GM18861 (cell line): ENCODE measurements around the gene PANK3.
"Not testable (repeated sequence)": the region's sequence is repeated elsewhere in the genome, so short reads cannot be mapped to it uniquely, and the experiment has no call there.

ENCODE experiments used
- ATAC-seq: cut with Tn5 transposase; IDR thresholded peaks from one replicate; pipeline ENCODE4 v1.9.1; 2021; ENCODE audit not compliant: unreplicated experiment

Gene PANK3

DNA sequence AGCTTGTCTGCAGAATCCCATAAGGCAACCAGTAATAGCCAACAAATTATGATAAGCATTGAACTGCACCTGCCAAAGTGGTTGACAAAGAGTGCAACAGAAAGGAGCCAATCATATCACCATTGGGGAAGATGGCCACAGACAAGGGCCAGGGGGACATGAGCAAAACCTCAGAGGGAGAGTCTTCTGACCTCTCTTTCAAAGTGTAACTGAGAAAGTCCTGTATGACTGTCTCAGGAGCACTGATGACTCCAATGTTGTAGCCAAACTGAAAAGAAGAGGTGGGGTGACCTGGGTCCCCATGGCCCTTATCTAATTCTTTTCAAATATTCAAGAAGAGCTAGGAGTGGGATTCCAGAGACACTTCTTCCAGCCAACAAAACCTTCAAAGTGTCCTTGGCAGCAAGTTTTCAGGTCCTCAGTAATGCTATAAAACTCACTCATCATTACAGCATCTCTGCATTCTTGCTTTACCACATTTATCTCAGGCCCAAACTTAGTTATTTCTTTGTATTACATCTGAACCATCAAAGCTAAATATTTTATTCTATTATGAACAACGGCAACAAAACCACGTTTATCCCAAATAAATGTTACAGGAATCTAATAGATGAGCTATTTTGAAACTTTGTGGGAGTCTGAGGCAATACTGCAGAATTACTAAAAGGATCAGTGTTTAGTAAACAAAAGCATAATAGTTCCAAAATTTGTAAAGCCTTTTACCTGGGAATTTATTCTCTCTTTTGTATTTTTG, 25.6 kb downstream of the PANK3 start:
- ATAC-seq: no peak

DNA sequence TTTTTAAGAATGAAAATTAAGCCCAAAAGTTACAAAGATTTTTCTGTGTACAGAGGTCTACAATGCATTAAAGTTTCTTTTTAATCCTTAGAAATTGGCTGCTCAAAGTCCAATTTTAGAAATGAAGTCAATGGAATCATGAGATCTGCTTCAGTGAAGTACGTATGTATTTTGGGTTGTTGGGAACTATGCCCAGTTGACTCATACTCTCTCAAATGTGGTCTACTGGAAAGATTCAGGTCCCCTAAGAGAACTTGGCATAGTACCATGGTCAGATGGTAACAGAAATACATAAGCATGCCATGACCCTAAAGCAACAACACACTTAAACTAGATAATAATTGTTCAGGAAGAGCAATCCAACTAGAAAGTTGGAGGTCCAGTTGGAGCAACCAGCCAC, 27.0 kb downstream of the PANK3 start:
- no peak for ATAC-seq

DNA sequence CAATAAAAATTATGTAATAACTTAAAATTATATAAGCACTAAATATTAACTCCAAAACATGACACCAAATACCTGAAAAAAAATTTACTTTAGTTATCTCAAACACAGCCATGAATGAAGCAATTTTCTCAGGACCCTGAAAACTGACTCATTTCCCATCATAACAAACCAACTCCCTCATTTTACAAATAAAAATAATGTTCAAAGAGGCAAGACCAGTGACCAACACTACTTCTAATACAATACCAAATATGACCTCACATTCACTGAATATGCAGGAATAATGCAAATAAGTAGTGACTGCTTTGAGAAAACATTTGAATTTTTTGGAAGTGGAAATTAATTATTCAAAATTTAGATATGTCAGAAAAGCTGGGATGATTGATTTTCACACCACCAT, 28.5 kb downstream of the PANK3 start:
- no peak for ATAC-seq

DNA sequence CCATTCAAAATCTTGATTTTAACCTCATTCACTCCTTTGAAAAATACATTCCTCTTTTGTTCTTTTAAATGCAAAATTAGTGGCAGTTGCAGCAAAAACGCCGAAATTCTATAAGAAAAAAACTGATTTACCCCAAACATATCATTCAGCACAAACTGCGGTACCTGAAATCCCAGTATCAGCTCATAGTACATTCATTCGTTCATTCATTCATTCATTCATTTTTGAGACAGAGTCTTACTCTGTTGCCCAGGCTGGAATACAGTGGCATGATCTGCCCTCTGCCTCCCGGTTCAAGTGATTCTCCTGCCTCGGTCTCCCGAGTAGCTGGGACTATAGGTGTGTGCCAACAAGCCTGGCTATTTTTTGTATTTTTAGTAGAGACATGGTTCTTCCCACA, 29.6 kb downstream of the PANK3 start:
- no peak for ATAC-seq

DNA sequence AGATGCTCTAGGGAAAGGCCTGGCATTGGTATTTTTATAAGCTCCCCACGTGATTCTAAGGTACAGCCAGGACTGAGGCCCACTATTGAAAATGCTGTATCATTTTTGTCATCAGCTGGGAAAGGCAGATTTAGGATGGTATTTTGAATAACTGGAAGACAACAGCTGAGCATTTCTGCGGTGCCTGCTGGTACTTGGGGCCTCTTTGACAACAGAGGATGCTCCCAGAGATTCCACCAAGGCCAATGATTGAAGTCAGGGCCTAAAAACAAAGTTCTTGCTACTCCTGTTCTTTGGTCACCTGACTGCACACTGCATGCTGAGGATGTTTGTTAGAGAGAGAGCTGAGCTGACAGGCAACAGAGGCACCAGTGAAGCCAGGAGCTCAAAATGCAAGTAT, 42.0 kb downstream of the PANK3 start:
- no peak for ATAC-seq

DNA sequence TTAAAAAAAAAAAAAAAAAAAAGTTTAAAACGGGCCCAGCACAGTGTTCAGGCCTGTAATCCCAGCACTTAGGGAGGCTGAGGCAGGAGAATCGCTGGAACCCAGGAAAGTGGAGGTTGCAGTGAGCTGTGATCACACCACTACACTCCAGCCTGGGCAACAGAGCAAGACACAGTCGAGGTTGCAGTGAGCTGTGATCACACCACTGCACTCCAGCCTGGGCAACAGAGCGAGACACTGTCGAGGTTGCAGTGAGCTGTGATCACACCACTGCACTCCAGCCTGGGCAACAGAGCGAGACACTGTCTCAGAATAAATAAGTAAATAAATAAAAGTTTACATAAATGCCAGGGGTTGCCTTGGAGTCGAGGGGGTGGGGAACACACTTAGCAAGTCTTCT, 44.8 kb downstream of the PANK3 start:
- not testable (repeated sequence) for ATAC-seq

DNA sequence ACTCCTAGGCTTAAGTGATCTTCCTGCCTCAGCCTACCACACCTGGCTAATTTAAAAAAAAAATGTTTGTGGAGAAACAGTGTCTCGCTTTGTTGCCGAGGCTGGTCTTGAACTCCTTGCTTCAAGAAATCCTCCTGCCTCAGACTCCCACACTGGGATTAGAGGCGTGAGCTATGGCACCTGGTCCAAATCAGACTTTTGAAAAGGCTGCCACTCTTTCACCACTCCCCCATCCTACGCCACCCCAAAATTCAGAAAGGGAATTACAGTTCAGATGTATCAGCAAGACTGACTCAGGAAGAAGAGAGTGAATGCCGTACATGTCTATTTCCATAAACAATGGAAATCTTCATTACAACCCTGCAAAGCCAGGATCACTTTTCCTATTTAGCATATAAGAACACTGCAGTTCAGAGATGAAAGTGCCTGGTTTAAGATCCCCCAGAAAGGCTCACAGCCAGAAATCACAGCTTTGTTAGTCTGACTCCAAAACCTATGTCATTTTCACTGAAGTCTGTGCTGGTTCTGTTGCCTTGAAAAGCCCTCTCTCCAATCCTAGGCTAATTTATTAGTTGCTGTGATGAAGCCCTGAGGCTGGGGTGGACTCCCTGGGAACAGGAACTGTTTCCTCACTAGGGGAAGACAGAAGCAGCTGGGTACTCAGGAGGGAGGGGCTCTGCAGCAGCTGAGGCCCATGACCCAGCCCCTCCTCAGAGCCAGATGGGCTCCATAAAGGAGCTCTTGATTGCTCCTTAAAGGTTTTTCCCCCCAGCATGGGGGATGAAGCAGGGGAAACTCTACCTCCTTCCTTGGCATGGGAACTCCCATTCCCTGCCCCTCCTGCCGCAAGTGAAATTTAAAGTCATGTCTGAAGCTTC, 46.9 kb downstream of the PANK3 start:
- ATAC-seq: no peak

DNA sequence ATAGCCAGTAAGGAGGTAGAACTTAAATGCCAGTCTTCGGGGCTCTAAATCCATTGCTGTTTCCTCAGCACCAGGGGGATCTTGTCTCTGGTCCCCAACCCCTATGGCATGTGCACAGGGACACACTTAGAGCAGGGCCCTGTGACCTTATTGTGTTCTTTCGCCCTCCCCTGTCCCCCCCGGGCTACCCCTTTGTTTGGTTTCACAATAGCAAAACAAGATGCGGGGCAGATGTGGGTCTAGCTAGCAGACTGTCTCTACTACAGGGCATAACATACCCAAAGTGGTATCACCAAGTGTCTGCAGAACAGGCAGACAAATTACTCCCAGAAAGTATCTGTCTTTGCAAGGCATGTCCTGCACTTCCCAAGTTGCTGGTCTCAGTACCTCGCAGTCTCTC, 48.0 kb downstream of the PANK3 start:
- no peak for ATAC-seq

DNA sequence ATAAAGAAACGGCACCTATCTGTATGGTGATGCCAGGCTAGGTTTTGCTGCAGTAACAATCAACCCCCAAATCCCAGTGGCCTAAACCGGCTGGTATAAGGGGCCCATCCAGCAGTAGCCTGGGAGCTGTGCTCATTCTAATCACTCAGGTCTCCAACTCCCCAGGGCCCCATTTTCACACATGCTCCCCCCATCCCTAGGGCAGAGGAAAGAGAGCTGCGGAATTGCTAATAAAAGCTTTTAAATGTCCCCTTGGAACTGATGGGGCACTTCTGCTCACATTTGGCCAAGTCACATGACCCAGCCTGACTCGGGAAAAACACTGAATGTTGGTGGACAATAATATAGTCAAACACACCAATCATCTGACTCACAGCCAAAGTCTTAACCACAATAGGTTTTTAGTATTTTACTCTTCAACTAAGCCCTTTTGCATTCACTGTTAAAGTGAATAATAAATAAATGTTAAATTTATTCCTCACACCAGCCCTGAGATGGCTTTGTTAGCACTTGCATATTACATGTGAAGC, 48.5 kb downstream of the PANK3 start:
- no peak for ATAC-seq

DNA sequence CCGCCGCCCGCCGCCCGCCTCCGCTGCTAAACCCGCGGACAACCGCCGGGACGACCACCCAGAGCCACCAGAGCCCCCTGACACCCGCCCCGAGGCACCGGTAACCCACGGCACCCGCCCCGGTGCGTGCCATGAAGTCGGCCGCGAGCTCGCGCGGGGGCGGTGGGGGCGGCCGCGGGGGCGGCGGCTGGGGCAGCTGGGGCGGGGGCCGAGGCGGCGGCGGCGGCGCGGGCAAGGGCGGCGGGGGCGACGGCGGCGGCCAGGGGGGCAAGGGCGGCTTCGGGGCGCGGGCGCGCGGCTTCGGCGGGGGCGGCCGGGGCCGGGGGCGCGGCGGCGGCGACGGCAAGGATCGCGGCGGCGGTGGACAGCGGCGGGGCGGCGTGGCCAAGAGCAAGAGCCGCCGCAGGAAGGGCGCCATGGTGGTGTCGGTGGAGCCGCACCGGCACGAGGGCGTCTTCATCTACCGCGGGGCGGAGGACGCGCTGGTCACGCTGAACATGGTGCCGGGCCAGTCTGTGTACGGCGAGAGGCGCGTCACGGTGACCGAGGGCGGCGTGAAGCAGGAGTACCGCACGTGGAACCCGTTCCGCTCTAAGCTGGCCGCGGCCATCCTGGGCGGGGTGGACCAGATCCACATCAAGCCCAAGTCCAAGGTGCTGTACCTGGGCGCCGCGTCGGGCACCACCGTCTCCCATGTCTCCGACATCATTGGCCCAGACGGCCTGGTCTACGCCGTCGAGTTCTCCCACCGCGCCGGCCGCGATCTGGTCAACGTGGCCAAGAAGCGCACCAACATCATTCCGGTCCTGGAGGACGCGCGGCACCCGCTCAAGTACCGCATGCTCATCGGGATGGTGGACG, 49.6 kb downstream of the PANK3 start:
- no peak for ATAC-seq

DNA sequence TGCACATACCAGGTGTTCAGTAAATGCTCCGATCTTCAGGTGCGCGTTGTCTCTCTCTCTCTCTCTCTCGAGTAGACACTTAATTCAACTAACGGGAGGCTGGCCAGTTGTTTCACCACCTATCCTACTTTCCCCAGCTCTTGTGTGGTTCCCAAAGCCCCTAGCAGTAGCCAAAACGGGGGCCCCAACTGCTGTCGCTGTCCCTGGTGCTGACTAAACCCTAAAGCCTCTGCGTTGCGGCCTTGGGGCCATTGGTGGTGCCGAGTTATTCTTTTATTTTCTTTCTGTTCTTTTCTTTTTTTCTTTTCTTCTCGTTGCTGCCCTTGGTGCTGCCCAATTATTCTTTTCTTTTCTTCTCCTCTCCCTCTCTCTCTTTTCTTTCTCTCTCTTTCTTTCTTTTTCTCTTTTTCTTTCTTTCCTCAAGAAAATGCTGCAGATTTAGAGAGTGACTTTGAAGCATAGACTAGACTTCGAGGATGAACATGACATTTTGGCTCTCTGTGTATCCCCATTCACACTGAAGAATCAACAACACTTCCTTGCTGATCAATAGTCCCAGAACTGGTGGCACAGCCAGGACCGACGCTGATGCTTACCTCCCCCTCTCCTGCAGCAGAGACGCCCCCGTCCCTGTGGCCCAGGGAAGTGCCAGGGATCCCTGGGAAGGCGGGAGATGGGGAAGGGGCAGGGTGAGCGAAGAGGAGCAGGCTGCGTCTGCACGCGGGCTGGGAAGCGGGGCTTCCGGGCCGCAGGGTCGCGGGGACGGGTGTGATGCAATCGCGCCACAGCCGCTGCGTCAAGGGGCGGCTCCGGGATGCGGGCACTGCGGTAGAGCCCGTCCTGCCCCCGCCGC, 50.4 kb downstream of the PANK3 start, which contains the start of gene FBLL1:
FBLL1 (plus strand) TSS at position 785 of the 853 bp plus-strand sequence. CDS start 200 bp downstream, outside the sequence.
- no peak for ATAC-seq

DNA sequence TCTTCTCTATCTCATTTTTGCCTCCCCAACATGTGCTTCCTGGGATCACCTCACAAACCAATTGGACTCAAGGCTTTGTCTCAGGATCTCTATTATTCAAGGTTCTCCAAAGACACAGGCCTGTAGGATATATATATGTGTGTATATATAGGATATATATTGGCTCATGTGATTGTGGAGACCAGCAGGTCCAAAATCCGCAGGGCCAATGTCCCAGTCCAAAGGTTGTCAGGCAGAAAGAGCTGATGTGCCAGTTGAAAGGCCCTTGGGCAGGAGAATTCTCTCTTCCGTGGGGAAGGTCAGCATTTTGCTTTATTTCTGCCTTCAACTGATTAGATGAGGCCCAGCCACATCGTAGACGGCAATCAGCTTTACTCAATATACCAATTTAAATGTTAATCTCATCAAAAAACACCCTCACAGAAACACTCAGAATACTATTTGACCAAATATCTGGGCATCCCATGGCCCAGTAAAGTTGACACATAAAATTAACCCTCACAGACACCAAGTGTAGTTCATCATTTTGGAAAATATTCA, 51.3 kb downstream of the PANK3 start:
- no peak for ATAC-seq

DNA sequence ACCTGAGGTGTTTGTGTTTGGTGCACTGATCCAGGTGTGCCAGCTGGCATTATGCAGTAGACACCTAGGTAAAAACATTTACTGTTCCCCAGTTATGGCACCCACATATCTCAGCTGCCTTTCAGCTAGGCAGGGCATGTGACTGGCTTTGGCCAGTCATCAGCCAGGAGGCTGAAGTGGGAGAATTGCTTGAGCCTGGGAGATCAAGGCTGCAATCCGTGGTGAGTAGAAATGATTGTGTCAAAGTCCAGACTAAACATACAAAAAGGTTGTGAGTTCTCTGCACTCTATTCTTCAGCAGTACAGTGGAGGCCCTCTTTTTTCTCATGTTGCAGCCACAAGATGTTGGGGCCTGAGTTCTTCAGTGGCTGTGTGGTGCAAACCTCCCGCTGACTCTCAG, 53.3 kb downstream of the PANK3 start:
- ATAC-seq: no peak

DNA sequence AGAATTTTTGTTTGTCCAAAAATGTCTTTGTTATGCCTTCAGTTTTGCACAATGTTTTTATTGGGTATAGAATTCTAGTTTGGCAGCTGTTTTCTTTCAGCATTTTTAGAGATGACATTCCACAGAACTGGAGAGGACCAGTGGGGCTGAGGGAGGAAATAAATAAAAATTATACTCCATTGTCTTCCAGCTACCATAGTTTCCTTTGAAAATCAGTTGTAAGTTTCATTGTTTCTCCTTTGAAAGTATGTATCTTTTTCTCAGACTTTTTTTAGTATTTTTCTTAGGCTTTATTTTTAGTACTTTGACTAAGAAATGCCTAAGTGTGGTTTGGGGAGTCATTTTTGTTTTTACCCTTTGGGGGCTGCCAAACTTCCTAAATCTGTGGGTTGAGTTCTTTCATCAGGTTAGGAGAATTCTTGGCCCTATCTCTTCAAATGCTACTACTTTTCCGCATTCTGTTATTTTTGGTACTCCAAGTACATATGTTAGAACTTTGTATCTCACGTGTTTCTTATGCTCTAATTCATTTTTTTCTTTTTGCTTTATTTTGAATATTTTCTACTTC, 65.2 kb downstream of the PANK3 start:
- no peak for ATAC-seq

DNA sequence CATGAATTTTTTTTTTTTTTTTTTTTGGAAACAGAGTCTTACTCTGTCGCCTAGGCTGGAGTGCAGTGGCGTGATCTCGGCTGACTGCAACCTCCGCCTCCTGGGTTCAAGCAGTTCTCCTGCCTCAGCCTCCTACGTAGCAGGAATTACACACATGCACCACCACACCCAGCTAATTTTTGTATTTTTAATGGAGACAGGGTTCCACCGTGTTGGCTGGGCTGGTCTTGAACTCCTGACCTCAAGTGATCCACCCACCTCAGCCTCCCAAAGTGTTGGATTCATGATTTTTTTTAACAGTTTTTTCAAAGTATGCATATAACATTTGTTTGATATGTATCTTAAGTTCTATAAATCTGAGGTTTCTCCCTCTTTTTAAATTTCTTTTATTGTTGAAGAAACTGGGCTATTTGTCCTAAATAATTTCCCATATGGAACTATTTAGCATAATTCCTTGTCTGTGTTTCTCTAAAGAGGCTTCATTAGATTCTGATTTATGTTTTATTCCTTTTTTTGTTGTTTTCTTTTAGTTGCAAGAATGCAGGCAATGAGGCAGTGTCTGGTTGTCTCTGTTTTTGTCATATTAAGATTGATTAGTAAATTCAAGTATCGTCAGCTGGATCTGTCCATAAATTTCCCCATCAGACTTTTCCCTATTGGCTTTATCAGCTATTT, 76.5 kb downstream of the PANK3 start:
- ATAC-seq: no peak
